SH-SY5Y (cell line): ENCODE data around the gene MAST4.

Experiments
- GATA2 ChIP-seq: IDR thresholded peaks from 2 replicates; pipeline ENCODE4 v1.6.1; 2011; ENCODE audit warnings: mild to moderate bottlenecking, low read depth, low read length
- GATA3 ChIP-seq: IDR thresholded peaks from 2 replicates; pipeline ENCODE4 v1.6.1; 2011; ENCODE audit warnings: low read depth, mild to moderate bottlenecking, low read length, moderate library complexity

Gene MAST4

DNA sequence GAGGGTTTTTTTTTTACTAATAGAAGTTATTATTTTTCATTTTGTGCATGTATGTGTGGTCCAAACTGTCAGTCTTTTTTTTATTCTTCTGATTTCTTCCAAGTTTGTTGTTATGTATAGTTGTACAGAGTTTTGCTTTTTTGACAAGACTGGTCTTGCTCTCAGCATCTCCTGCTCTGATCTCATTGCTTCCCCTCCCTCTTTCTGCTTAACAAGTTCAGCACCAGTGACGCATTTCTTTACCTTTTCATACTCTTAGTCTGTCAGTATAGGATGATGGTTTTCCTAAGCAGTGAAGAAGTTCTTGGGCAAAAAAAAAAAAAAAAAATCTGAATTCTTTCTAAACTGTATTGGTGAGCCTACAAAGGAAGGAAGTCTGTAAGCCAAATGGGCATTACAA lies 465.3 kb downstream of the MAST4 start:
- TF ChIP-seq GATA2 (no peak), GATA3 (no peak)

DNA sequence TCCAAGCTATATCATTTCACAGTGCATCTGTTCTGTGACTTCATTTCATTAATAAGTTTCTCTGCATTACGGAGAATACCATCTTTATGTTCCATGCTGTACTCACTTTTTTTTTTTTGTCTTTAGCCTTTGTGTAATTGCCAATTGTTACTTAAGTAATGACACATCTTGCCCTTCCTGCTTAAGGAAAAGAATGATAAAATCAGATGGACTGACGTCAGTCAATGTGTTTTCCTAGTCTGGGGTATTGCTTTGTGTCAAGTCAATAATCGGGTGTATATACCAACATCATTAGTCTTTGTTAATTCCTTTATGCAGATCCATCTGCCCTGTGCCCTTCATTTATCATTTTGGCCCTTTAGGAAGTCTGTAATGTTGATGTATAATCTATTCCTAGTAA lies 466.9 kb downstream of the MAST4 start:
- TF ChIP-seq GATA2 (no peak), GATA3 (no peak)

DNA sequence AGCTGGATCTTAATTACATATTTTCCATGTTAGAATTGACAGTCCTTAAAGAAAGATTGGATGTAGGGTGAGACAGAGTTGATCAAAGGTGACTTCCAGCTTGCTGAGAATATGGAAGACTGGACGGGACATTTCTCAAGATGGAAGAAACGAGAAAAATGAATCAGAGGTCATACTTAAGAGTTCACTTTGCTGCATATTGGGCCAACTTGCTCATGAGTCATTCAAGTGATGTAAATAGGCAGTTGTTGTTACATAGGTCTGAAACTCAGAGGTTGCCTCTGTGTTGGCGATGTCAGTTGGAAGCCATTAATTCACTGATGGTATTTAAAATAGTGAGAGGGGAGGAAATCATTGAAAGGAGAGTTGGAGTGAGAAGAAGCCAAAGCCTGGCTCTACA lies 467.6 kb downstream of the MAST4 start:
- TF ChIP-seq GATA3 (no peak), GATA2 (no peak)

DNA sequence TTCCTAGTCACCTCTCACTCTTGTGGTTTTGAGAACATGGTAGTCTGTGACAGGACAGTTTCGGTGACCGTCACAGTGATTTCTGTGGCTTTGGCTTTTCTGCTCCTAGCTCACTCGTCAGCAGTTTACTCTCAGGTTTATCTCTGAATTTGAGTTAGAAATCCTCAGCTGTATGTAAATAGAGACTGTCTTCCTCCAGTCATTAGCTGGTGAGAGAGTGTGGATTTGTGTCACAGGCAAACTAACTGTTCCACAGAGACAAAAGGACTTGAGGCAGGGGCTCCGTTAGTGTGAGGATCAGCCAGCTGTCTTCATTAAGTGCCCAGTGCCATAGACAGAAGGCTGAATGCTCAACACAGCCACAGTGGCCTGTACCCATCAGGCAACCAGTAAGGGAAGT lies 469.0 kb downstream of the MAST4 start:
- TF ChIP-seq GATA2: no peak
- TF ChIP-seq GATA3: no peak

DNA sequence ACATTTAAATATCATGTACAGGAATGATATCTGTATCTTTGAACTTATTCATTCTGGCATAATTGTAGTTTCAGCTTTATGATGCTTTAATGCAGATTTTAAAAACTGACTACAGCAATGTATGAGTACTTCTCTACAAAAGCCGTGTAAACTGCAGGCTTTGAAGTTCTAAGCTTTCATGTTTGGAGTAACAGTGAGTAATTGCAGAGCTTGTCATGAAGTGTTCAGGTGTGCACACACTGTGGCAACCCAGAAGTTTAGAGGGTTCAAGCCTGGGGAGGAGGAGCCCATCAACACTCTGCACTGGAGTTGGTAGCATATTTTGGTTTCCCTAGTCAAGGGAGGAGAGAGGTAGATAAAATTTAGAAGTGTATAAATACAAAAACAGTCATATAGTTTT lies 469.5 kb downstream of the MAST4 start:
- TF ChIP-seq GATA3: no peak
- no peak for TF ChIP-seq GATA2

DNA sequence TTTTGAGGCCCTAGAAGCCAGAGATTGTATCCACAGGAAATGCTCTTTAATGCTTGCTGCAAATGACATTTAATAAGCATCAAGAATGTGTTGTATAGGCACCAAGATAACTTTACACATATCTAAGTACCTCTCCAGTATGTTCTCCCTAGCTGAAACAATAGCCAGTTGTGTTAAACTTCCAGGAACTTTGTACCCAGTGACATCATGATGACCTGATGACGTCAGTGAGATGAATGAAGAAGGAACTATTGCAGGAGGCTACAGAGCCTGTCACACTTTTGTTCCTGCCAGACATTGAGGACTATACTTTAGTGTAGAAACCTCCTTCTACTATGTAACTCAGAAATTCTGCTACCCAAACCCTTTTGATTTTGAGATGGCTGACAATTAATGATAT lies 470.6 kb downstream of the MAST4 start:
- no peak for TF ChIP-seq GATA3
- TF ChIP-seq GATA2: no peak

DNA sequence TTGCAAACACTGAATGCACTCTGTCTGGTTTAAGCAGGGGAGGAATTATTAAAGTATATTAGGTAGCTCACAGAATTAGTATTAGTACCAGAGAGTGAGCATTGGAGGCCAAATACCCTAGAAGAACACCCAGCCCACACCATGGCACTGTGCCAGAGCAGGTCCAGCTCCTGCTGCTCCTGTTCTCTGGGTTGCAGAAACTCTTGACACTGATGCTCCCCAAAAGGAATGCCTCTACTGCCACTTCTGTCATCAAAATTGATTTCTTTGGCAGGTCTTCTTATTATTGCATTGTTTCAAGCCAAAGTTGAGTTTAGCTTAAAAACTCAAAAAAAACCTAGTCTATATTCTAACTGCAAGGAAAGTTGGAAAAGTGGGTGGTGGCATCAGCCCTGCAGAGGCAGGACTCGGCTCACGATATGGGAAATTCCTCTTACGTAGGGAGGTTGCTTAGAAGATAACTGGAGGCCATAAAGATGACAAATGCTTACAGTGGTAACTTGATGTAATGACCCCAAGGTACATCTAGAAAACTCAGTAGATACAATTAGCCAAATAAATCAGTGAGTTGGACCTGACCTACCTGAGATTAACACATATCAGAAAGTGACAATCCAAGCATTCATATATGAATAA lies 477.0 kb downstream of the MAST4 start:
- TF ChIP-seq GATA3 (no peak), GATA2 (no peak)

DNA sequence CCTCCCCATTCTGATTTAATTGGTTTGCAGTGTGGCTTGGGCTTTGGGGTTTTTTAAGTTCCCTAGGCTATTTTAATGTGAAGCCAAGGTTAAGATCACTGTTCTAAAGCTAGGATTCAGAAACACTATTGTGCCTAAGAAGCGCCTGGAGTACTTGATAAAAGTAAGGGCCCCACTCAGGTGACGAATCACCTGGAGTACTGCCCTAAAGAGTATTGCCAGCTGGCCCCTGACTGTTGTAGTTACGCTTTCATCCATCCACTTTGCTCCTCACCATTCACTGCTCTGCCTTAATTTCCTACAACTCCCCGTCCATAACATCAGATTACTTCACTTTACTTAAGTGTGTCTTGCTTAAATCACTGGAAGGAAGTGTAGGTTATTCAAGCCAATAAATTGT lies 481.1 kb downstream of the MAST4 start:
- TF ChIP-seq GATA3: no peak
- no peak for TF ChIP-seq GATA2

DNA sequence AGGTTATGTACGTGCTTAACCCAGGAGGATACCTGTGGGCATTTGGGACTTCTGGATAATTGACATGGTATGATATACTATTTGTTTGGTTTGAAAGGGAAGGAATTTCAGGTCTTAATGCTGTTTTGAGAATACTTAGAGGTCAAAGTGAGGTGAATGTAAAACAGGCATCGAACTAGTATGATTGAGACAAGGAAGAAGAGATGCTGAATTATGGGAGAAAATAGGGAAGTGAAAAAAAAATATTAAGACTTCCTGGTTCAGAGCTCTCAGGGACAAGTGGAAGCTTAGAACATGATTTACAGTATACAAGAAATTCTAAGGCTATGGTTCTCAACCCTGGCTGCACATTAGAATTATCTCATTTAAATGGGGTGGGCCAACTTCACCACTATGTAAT lies 485.1 kb downstream of the MAST4 start:
- TF ChIP-seq GATA2: no peak
- TF ChIP-seq GATA3: no peak

DNA sequence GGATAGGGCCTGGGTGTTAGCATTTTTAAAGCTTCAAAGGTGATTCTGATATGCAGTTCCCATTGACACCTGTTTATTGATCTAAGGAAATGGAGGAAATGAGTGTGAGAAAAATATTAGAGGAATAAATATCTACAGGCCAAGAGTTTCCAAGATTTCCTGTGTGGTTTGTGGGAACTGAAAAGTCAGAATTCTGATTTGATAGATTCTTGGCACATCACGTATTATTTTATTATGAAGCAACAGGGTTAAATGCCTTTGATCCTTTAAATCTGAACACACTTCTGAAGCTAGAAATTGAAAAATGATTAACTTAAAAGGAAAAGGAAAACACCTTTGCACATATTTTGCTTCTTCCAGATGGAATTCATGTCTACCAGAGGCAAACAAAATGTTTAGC lies 486.7 kb downstream of the MAST4 start:
- TF ChIP-seq GATA3 (no peak), GATA2 (no peak)

DNA sequence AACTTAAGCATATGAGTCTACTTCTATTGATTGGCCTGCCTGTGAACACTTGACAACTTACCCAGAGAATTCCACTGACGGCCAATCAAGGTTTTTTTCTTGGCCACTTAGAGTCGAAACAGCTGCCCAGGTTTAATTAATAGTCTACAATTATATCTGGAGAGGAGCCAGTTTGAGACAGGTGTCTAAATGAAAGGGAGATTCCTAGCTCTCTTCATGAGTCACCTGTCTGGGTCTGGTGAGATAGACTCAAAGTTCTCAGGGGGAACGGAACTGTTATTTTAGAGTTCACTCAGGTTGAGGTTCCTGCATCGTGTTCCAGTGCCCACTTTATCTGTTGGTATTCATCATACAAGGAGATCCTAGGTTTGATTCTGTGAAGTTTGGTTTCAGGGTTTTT lies 489.4 kb downstream of the MAST4 start:
- TF ChIP-seq GATA2 (no peak), GATA3 (no peak)

DNA sequence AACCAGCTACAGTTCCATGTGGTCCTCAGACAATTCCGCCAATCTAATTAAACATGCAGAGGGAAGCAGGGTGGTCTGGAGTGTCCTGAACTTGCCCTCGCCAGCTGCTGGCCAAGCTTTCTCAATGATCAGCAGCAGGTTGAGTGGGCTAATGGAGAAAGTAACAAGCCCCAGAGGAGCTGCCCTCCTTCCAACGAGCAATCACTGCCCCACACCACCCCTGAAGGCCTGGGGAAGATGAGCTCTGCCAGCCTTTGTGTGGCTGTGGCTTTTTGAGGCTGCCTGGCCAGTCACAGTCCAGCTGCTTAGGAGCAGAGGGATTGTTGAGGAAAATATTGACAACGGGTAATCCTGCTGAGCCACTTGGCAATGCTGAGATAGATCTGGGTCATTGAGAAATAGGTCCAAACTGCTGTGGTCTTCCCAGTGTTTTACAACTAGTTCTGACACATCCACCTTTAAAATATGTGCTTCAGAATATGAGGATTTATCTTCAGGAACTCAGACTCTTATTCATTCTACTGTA lies 493.1 kb downstream of the MAST4 start:
- TF ChIP-seq GATA2: no peak
- no peak for TF ChIP-seq GATA3

DNA sequence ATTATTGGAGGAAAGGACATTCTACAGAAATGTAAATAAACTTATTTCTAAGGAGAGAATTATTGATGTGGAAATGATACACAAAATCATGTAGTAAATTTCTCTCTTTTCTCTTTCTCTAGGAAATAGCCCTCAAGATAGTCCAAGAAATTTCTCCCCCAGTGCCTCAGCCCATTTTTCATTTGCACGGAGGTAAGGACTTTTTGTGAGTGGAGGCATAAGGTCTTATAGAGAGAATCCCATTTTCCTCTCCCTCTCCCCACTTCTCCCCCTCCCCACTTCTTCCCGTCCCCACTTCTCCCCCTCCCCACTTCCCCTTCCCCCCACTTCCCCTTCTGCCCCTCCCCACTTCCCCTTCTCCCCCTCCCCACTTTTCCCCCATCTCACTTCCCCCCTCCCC lies 493.8 kb downstream of the MAST4 start:
- no peak for TF ChIP-seq GATA3
- no peak for TF ChIP-seq GATA2

DNA sequence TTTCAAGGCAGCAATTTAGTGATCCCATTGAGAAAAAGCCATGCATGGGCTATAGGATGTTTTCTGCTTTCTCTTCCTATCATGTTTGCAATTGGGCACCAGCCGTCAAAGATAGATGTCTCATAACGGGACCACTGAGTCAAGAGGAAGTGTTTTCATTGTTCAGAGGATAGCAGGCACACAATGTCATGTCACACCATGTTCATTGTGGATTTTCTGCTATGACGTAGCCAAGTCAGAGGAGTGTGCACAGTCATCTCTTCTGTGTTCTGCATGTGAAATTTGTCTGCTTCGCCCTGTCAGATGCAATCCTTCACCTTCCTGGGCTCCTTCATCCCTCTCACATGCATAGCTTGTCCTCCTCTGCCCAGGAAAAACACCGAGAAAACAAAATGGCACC lies 494.4 kb downstream of the MAST4 start:
- no peak for TF ChIP-seq GATA3

DNA sequence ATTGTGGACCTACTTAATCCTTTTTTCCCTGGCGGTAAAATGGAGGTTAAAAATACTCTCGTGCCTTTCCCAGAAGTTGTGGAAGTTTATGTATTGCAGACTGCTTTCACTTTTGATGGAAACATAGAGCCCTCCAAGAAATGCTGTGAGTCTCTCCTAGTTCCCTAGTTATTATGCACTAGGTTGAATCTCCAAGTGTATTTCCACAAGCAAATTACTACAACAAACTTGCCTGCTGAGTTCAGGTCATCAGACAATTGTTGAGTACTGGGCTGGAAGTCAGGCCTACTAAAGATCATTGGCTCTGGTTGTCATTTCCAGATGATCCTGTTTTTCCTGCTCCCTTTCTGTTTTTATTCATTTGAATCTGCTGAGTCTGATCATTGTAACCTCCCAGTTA lies 496.3 kb downstream of the MAST4 start:
- TF ChIP-seq GATA2 (no peak), GATA3 (no peak)

DNA sequence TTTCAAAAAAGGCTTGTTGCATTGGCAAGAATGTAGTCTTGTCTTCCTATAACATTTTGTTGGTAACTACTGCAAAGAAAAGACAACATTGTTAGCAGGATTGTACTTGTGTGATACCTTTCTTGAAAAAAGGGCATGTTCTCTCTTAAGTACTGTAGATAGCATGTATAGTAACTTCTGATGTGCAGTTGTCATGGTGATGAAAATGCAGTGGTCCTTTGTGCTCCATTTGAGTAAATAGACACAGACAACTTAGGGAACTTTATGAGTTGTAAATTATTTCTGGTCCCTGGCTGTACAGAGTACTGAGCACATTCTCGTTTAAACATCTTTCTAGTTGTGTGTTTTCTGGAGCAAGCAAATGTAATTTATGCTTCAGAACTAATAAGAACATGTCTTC lies 497.1 kb downstream of the MAST4 start:
- TF ChIP-seq GATA3 (no peak), GATA2 (no peak)
